Measurements from ENCODE around the gene SLC8A1. TPM values are rescaled to one million over a fixed set of nuclear protein-coding genes. Genes with fewer than 3 reads are reported as not detected.

Gene SLC8A1
- total and polyA plus RNA-seq, 2 donors (not counting 1 experiment from before 2014, with no cell fraction given) = 0.07 to 0.20 TPM

DNA sequence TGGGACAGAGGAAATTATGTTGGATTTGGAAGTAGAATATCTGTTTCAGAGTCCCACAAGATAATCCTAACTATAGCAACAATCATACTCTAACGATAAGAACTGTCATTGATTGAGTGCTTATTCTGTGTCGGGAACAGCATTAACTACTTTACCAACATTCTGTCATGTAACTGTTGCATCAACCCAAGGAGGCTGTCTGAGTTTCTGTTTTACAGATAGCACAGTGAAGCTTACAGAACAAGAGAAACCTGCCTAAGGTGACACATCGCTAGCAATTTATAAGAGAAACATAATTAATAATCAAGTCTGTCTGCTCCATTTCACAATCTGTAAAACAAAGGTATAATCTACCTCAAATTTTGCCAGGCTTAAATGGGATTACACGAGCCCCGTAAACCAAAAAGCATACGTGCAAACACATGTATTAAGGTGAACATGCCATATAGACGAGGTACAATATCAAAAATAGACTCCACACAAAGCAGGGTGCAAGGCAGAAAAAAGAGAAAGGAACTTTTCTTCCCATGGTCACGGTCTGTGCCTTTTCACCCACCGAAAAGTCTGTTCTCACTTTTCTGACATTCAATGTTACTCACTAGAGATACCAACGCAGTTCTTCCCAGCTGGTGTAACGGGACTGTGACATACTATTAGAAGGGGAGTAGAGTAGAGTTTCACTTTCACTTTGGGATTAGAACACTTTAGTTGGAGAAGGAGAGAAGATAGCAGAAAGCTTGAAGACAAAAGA, 37.2 kb upstream of the SLC8A1 start:
- Histone ChIP-seq H3K27ac (ENCODE audit: low read length in 2 of 2) (peak overlapping the region in 1 of 2 donors; percentile 15), H3K4me2 (replicated peaks; ENCODE audit: low read depth, low read length, poor library complexity, severe bottlenecking) (peak overlapping the region; percentile 61), H3K79me2 (ENCODE audit: control insufficient read depth, insufficient read depth, low read length) (no peaks in the 10 kb centered on the region), H3K27me3 (replicated peaks in 1 of 4; ENCODE audit: control extremely low read depth in 1 of 4, control insufficient read depth in 3 of 4, insufficient read depth in 4 of 4, low read length in 3 of 4) (no peaks in the 10 kb centered on the region), H3K4me3 (ENCODE audit: control extremely low read depth in 1 of 5, extremely low read depth in 1 of 5, insufficient read depth in 1 of 5, low read depth in 2 of 5, low read length in 4 of 5) (peak overlapping the region in 3 of 5 experiments; percentile 17 to 51 (median 27)), H3K9me3 (ENCODE audit: control extremely low read depth in 1 of 3, control insufficient read depth in 2 of 3, insufficient read depth in 1 of 3, low read length in 2 of 3) (no peaks in the 10 kb centered on the region), H3K36me3 (replicated peaks in 1 of 2; ENCODE audit: control extremely low read depth in 1 of 2, control insufficient read depth in 1 of 2, extremely low read depth in 1 of 2, insufficient read depth in 2 of 2, low read length in 1 of 2) (no peaks in the 10 kb centered on the region), H3K9ac (ENCODE audit: low read length) (peak overlapping the region; percentile 40), H4K20me1 (ENCODE audit: control insufficient read depth, insufficient read depth, low read length, poor library complexity, severe bottlenecking) (no peaks in the 10 kb centered on the region), H3K4me1 (ENCODE audit: control insufficient read depth in 2 of 2, insufficient read depth in 2 of 2, low read length in 2 of 2) (no peaks in the 10 kb centered on the region), H2AFZ (ENCODE audit: insufficient read depth, low read depth, low read length, poor library complexity, severe bottlenecking) (peak overlapping the region; percentile 55)
- Mint-ChIP-seq H3K27ac (no peak overlapping the region), H3K4me1 (peaks cover 6% of the 10 kb centered on the region), H3K4me3 (peak overlapping the region; percentile 62), H3K9me3 (ENCODE audit: insufficient read depth) (no peaks in the 10 kb centered on the region), H3K27me3 (no peaks in the 10 kb centered on the region)
- ATAC-seq (ENCODE audit: low read depth) = no peak
- no peak for DNase-seq
- CTCF ChIA-PET = no interaction called here
- 17% methylated on average over 1 of the region's 11 CpGs for WGBS (ENCODE audit: insufficient coverage)
- TF ChIP-seq EZH2 (IDR thresholded peaks at IDR 0.05; ENCODE audit: borderline replicate concordance, insufficient read depth, low read depth, low read length, poor library complexity, severe bottlenecking) = no peak
- TF ChIP-seq CTCF (IDR thresholded peaks at IDR 0.05) = no peak
- intact Hi-C loops (cut with micrococcal nuclease) = no loop called here
- POLR2A ChIA-PET = no interaction called here

DNA sequence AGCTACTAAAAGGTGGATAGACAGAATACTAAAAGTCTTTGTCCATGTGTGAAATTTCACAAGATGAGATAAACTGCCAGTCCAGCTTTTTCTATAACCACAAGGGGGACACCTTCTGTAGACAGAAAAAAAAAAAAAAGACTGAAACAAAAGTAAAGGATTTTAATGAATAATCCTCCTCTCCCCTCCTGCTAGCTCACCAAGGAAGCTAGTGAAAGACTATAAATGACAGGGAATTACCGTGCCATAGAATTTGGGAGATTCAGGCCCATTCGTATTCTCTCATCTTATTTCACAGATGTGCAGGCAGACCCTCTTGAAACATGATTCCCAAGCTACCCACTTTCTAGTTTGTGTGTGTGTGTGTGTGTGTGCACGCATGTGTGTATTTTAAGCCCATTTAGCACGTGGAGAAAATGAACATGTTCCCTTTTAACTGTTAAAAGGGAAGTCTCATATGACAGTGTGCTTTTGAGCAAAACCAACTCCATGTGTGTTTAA, 36.3 kb upstream of the SLC8A1 start:
- H3K79me2 ChIP-seq (ENCODE audit: control insufficient read depth, insufficient read depth, low read length) = no peaks in the 10 kb centered on the region
- no peaks in the 10 kb centered on the region for H3K27me3 ChIP-seq (replicated peaks in 1 of 4; ENCODE audit: control extremely low read depth in 1 of 4, control insufficient read depth in 3 of 4, insufficient read depth in 4 of 4, low read length in 3 of 4)
- ChIA-PET CTCF (no interaction called here), POLR2A (no interaction called here)
- WGBS (ENCODE audit: insufficient coverage) = no CpG with 5 or more reads among the region's 4 CpGs
- Mint-ChIP-seq H3K4me1 (peaks cover 6% of the 10 kb centered on the region), H3K27ac (no peak overlapping the region), H3K4me3 (no peak overlapping the region), H3K9me3 (ENCODE audit: insufficient read depth) (no peaks in the 10 kb centered on the region), H3K27me3 (no peaks in the 10 kb centered on the region)
- H3K4me1 ChIP-seq (ENCODE audit: control insufficient read depth in 2 of 2, insufficient read depth in 2 of 2, low read length in 2 of 2) = no peaks in the 10 kb centered on the region
- H4K20me1 ChIP-seq (ENCODE audit: control insufficient read depth, insufficient read depth, low read length, poor library complexity, severe bottlenecking) = no peaks in the 10 kb centered on the region
- DNase-seq (no peak), ATAC-seq (ENCODE audit: low read depth) (no peak)
- H3K9ac ChIP-seq (ENCODE audit: low read length) = no peak overlapping the region
- H3K27ac ChIP-seq (ENCODE audit: low read length in 2 of 2) = no peak overlapping the region
- no peaks in the 10 kb centered on the region for H3K36me3 ChIP-seq (replicated peaks in 1 of 2; ENCODE audit: control extremely low read depth in 1 of 2, control insufficient read depth in 1 of 2, extremely low read depth in 1 of 2, insufficient read depth in 2 of 2, low read length in 1 of 2)
- H3K9me3 ChIP-seq (ENCODE audit: control extremely low read depth in 1 of 3, control insufficient read depth in 2 of 3, insufficient read depth in 1 of 3, low read length in 2 of 3) = no peaks in the 10 kb centered on the region
- H2AFZ ChIP-seq (ENCODE audit: insufficient read depth, low read depth, low read length, poor library complexity, severe bottlenecking) = no peak overlapping the region
- H3K4me2 ChIP-seq (replicated peaks; ENCODE audit: low read depth, low read length, poor library complexity, severe bottlenecking) = no peak overlapping the region
- intact Hi-C loops (cut with micrococcal nuclease) = no loop called here
- no peak overlapping the region for H3K4me3 ChIP-seq (ENCODE audit: control extremely low read depth in 1 of 5, extremely low read depth in 1 of 5, insufficient read depth in 1 of 5, low read depth in 2 of 5, low read length in 4 of 5)
- no peak for TF ChIP-seq CTCF (IDR thresholded peaks at IDR 0.05)
- no peak for TF ChIP-seq EZH2 (IDR thresholded peaks at IDR 0.05; ENCODE audit: borderline replicate concordance, insufficient read depth, low read depth, low read length, poor library complexity, severe bottlenecking)

All from B cell (primary cell).